ENCODE measurements around the gene PDGFC.

The PDGFC gene

DNA sequence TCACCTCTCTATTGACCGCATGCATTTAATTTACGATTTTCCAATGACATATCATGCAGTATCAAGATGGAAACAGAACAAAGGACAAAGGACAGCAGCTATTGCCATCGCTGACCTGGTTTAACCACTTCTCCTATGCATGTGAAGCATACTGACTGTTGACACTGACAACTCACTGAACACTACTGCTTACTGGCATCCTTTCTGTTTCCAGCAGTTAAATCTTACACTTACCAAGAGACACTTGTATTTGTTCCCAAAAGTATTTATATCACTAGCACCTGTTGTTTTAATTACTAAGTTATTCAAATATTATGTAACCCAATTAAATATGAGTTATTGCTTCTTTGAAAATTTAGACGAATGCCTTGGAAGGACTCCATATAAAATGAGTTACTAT lies 176.7 kb downstream of the PDGFC start:
- intact Hi-C loops (cut with DNase I; ENCODE audit: low total_unique reads), result no loop called here
- TF ChIP-seq, protein P1, sequence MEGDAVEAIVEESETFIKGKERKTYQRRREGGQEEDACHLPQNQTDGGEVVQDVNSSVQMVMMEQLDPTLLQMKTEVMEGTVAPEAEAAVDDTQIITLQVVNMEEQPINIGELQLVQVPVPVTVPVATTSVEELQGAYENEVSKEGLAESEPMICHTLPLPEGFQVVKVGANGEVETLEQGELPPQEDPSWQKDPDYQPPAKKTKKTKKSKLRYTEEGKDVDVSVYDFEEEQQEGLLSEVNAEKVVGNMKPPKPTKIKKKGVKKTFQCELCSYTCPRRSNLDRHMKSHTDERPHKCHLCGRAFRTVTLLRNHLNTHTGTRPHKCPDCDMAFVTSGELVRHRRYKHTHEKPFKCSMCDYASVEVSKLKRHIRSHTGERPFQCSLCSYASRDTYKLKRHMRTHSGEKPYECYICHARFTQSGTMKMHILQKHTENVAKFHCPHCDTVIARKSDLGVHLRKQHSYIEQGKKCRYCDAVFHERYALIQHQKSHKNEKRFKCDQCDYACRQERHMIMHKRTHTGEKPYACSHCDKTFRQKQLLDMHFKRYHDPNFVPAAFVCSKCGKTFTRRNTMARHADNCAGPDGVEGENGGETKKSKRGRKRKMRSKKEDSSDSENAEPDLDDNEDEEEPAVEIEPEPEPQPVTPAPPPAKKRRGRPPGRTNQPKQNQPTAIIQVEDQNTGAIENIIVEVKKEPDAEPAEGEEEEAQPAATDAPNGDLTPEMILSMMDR (IDR thresholded peaks at IDR 0.05), result no peak
- H3K36me3 ChIP-seq, result no peaks in the 10 kb centered on the region
- DNase-seq, result no peak
- H3K4me3 ChIP-seq, result no peak overlapping the region
- no peak overlapping the region for H3K27ac ChIP-seq
- H3K9me3 ChIP-seq, result no peaks in the 10 kb centered on the region
- no peaks in the 10 kb centered on the region for H3K27me3 ChIP-seq
- H3K4me1 ChIP-seq, result peaks cover 0 to 34% (median 8%) of the 10 kb centered on the region in 4 donors

DNA sequence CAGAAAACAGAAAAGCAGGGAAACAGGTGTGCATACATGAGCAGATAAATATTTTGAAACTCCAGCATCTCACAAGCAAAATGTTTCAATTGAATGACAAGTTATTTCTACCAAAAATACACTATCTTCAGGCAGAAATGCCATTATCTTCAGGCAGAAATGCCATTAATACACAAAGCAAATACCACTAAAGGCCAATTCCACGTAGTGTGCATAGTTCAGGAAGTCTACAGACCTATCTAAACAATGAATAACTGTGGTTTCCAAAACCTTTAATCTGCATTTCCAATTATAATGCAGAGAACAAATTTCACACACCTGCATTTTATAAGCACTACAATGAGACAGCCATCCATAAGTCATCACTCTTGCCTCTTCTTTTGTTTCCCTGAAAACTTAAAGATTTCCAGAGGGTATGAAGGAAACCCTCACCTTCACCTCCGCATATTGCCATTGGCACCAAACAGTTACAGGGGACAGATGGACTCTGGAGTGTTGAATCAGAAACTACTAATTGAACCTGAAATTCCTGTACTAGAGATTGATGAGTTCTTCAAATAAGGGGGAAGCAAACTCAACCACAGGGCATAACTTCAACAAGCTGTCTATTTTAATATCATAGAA lies 179.0 kb downstream of the PDGFC start:
- Histone ChIP-seq H3K4me1 (peaks cover 0 to 24% (median 4%) of the 10 kb centered on the region in 4 donors), H3K9me3 (no peaks in the 10 kb centered on the region), H3K4me3 (no peak overlapping the region), H3K27me3 (no peaks in the 10 kb centered on the region), H3K36me3 (no peaks in the 10 kb centered on the region), H3K27ac (no peak overlapping the region)
- no peak for DNase-seq
- TF ChIP-seq, protein P1 (IDR thresholded peaks at IDR 0.05), result no peak
- intact Hi-C loops (cut with DNase I; ENCODE audit: low total_unique reads), result no loop called here

DNA sequence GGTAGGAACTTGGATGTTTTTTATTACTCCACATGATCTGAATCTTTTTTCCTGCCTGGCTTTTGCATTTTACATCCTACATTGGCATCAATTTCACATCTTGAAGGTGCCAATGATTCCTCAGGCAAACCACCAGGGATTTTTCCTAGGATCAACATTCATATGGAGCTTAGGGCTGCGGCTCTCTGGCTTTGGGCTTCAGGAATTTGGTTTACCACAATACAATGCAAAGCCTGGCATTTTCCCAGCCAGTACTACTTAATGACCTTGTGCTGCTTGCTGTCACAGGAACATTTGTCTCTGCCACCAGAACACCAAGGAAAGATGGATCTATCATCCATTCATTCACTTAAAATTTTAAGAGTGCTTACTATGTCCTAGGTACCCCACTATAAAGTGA lies 180.7 kb downstream of the PDGFC start:
- Histone ChIP-seq H3K36me3 (no peaks in the 10 kb centered on the region), H3K4me3 (no peak overlapping the region)

DNA sequence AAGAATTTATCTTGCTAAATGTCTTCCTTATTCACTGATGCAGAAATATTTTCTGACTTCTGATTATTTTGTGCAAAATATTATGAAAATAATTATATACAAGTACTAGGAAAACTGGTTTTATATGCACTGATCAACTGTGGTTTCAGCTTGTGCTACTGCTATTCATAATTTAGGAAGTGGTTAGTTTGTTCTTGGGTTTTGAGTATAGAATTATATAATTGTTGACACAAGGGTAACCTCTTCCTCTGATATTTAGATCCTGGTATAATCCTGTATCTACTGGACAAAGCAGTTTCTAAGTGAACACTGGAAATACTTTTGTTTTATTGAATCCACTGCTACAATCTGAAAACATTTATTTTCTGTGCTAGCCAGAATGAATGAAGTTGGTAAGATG lies 182.8 kb downstream of the PDGFC start:
- no peak for DNase-seq
- Histone ChIP-seq H3K4me3 (no peak overlapping the region), H3K27me3 (no peaks in the 10 kb centered on the region), H3K4me1 (peaks cover 0 to 9% (median 2%) of the 10 kb centered on the region in 4 donors), H3K9me3 (no peaks in the 10 kb centered on the region), H3K36me3 (no peaks in the 10 kb centered on the region), H3K27ac (no peak overlapping the region)
- TF ChIP-seq, protein P1 (IDR thresholded peaks at IDR 0.05), result no peak
- intact Hi-C loops (cut with DNase I; ENCODE audit: low total_unique reads), result loop anchor here (5.0 kb wide), 1 partner anchor 176 kb away; no protein-coding TSS in a partner anchor

More for the DNA sequence above, 180.7 kb downstream of the PDGFC start:
- intact Hi-C loops (cut with DNase I; ENCODE audit: low total_unique reads), result no loop called here
- DNase-seq, result no peak
- Histone ChIP-seq H3K27me3 (no peaks in the 10 kb centered on the region), H3K9me3 (no peaks in the 10 kb centered on the region), H3K27ac (no peak overlapping the region), H3K4me1 (peaks cover 0 to 24% (median 4%) of the 10 kb centered on the region in 4 donors)
- TF ChIP-seq, protein P1 (IDR thresholded peaks at IDR 0.05), result no peak

DNA sequence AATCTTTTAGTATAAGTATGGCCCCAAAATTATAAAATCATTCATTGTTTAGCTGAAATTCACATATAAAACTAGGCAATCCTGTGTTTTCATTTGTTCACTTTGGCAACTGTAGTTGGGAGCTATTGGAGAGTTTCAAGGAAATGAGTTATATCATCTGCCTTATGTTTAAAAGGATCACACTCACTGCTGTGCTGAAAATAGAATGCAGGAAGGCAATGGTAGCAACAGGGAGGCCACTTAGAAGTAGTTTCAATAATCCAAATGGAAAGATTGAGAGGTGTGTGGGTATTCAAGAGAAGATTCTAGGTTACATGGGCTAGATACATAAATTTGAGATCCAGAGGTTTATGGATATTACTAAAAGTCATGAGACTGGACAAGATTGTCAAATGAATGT lies 184.9 kb downstream of the PDGFC start:
- Histone ChIP-seq H3K36me3 (no peaks in the 10 kb centered on the region), H3K4me3 (no peak overlapping the region), H3K4me1 (peaks cover 0 to 8% (median 2%) of the 10 kb centered on the region in 4 donors), H3K27me3 (no peaks in the 10 kb centered on the region), H3K27ac (no peak overlapping the region), H3K9me3 (no peaks in the 10 kb centered on the region)
- intact Hi-C loops (cut with DNase I; ENCODE audit: low total_unique reads), result loop anchor here (5.0 kb wide), 1 partner anchor 174 kb away; no protein-coding TSS in a partner anchor
- DNase-seq, result no peak
- TF ChIP-seq, protein P1 (IDR thresholded peaks at IDR 0.05), result no peak
